Stimulated activated CD8-positive, alpha-beta memory T cell treated with anti-CD3 and anti-CD28 coated beads, Interleukin-7, amount 100 ng/mL, for 1 hour (primary cell): ENCODE measurements around the gene SMAD1.

Experiments
- DNase-seq, 2 donors: peaks; one replicate each; pipeline ENCODE4 v3.0.0-alpha.2; 2020; ENCODE audit warnings: low read depth in 2 of 2

The SMAD1 gene

GRCh38 chr4:145481164-145481941 lies at the start of gene SMAD1:
TSS of gene SMAD1 (plus strand) at chr4:145481853. CDS start at chr4:145514614, 32,761 bp downstream.
- DNase-seq: no peak

- no peak for DNase-seq
Measured at GRCh38 chr4:145433684-145434083, 48.0 kb upstream of the SMAD1 start.

- DNase-seq: no peak
Measured at GRCh38 chr4:145435646-145436045, 46.0 kb upstream of the SMAD1 start.

- DNase-seq: no peak
Measured at GRCh38 chr4:145436114-145436513, 45.5 kb upstream of the SMAD1 start.

DNA sequence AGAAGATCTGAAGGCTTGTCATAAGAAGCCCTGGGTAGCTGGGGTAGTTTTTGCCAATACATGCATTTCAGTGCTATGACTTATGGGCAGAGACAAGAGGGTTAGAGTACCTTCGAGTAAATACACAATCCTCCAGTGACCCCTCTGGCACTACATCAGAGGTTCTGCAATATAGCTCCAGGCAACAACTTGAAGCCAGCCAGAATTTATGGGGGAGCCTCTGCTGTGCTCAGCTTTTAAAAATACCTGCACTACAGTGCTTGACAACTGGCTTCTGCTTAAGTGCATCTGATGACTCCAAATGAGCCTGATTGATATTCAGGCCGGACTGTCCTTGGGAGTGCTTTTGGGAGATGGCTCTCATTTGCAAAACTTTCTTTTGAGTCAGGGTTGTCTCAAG lies 44.9 kb upstream of the SMAD1 start:
- no peak for DNase-seq

DNA sequence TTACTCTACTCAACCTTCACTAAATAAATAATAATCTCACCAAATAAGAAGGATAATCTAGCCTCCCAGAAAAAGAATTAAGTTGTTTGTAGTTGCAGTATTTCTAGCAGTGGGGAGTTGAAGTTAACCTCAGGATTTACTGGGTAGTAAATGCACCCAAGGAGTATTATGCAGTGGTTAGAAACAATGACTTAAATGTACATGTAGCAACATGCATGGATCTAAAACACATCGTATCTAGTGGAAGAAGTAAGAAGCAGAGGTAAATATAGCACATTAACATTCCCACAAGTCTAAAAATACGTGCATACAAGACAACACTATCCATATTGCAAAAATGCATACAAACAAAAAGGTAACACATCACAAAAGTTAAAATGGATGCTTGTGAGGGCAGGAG lies 44.2 kb upstream of the SMAD1 start:
- DNase-seq: no peak

GRCh38 chr4:145438298-145438697 lies 43.4 kb upstream of the SMAD1 start:
- no peak for DNase-seq

- DNase-seq: no peak
Measured at GRCh38 chr4:145440292-145441007, 41.2 kb upstream of the SMAD1 start.

DNA sequence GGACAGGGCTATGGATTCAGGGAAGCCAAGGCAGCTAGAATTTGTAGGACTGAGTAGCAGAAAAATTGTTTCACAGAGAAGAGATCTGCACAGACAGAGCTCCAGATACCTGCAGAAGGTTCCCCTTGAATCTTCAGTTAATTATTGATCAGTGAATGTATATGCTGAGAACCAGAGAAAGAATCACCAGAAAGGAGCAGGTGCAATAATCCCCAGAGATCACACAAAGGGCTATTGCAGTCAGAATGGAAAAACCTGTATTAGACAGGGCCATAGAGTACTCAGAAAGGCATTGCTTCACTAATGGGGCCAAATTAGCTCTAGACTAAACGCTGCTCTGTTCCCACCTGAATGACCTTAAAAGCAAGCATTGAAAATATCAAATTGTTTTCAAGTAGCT lies 35.5 kb upstream of the SMAD1 start:
- no peak for DNase-seq

GRCh38 chr4:145451895-145452294 lies 29.8 kb upstream of the SMAD1 start:
- DNase-seq: no peak

GRCh38 chr4:145452447-145453162 lies 29.0 kb upstream of the SMAD1 start:
- no peak for DNase-seq

GRCh38 chr4:145453163-145453520 lies 28.5 kb upstream of the SMAD1 start:
- no peak for DNase-seq

DNA sequence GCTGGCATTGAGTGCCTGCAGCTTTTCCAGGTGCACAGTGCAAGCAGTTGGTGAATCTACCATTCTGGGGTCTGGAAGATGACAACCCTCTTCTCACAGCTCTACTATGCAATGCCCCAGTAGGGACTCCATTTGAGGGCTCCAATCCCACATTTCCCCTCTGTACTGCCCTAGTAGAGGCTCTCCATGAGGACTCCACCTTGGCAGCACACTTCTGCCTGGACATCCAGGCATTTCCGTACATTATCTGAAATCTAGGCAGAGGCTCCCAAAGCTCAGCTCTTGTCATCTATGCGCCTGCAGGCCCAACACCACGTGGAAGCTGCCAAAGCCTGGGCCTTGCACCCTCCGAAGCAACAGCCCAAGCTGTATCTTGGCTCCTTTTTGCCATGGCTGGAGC lies 8.4 kb upstream of the SMAD1 start:
- DNase-seq: no peak

- DNase-seq: no peak
Measured at GRCh38 chr4:145480257-145480656, 1.4 kb upstream of the SMAD1 start.

GRCh38 chr4:145481942-145482208 lies 222 bp downstream of the SMAD1 start:
- DNase-seq: no peak

DNA sequence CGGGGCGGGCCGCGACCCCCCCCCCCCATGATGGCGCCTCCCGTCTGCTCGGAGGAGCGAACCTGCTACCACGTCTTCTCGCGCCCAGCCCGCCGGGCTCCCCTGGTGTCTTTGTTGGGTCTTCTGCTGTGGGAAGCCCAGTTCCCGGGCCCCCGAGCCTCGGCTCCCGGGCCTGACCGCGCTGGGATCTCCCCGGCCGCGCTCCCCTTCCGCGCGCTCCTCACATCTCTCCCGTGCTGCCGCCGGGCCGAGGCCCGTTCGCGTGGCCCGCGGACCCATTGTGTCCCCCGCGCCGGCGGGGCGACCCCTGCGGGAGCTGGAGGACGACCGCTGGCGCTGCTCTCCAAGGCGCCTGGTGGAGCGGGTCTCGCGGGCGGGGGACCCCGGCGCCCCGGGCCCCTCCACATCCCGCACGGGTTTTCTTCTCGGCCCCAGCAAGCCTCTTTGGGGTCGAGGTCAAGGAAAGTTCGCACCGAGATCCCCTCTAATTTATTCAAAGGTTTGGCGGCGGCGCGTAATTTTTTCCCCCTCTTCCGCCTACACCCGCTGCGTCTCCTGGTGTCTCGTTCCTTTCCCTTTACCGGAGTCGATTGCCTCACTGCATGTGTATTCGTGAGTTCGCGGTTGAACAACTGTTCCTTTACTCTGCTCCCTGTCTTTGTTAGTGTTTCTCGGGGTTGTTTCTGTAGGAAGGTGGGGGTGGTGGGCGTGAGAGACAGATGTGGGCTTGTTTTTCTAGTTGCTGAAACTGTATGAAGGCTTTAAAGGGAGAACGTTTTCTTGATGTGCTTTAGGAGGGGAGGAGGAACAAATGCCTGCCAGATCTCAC lies 770 bp downstream of the SMAD1 start:
- DNase-seq: no peak

- DNase-seq: no peak
Measured at GRCh38 chr4:145483514-145483913, 1.9 kb downstream of the SMAD1 start.

GRCh38 chr4:145484225-145484846 lies 2.7 kb downstream of the SMAD1 start:
- no peak for DNase-seq

DNA sequence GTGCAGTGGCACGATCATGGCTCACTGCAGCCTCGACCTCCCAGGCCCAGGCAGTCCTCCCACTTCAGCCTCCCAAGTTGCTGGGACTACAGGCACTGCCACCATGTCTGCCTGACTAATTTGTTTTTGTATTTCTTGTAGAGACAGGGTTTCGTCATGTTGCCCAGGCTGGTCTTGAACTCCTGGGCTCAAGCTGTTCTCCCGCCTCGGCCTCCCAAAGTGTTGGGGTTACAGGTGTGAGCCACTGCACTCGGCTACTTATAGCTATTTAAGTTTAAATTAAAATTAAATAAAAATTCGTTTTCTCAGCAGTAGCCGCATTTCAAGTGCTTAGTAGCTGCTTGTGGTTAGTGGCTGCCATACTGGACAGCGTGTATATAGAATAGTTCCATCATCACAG lies 3.5 kb downstream of the SMAD1 start:
- no peak for DNase-seq

GRCh38 chr4:145486603-145487002 lies 5.0 kb downstream of the SMAD1 start:
- DNase-seq: no peak

DNA sequence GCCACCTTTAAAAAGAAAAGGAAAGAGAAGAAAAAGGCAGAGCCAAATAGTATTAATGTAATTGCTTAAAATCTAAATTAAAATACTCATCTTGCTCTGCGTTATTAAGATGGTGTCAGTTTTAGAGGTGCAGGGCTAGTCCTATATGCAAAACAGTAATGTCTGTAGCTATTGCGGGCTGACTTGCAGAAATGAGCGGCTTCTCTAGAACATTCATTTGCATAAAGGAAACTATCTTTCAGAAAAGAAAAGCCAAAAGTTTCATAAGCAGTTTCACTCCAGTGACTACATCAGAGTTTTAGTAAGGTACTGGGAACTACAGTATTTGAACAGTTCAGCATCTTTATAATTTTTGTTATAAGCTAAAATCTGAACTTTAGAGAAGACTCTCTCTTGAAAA lies 6.0 kb downstream of the SMAD1 start:
- DNase-seq: no peak

DNA sequence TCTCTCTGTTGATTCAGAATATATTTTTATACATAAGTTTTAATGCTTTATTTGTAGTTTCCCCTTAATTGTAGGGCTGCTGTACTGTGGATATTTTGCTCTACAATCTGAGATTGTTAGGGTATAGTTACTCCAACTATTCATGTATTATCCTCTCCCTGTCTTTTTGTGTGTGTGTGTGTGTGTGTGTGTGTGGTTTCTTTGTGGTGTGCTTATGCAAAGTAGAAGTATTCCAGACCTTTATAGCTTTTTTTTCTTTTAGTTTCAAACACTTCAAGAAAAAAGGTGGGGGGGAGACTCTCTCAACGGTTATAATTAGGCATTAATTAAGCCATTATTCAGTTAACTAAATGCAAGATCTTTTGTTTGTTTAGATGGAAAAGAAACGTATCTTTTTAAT lies 6.7 kb downstream of the SMAD1 start:
- no peak for DNase-seq
